C4-2B (cell line): Measurements from ENCODE around the gene SPINK1.

Experiments
- H3K27ac ChIP-seq: fragments of 450-650 bp; 2 replicates; pipeline ENCODE4 v1.5.1; 2017
- ZFX ChIP-seq: fragments of 450-650 bp; IDR thresholded peaks from 2 replicates; pipeline ENCODE4 v1.6.1; 2017
- TF ChIP-seq, protein P1 (sequence below): fragments of 450-650 bp; conservative IDR thresholded peaks from 2 replicates; pipeline ENCODE4 v1.5.1; 2017; ENCODE audit warnings: mild to moderate bottlenecking

Gene SPINK1

DNA sequence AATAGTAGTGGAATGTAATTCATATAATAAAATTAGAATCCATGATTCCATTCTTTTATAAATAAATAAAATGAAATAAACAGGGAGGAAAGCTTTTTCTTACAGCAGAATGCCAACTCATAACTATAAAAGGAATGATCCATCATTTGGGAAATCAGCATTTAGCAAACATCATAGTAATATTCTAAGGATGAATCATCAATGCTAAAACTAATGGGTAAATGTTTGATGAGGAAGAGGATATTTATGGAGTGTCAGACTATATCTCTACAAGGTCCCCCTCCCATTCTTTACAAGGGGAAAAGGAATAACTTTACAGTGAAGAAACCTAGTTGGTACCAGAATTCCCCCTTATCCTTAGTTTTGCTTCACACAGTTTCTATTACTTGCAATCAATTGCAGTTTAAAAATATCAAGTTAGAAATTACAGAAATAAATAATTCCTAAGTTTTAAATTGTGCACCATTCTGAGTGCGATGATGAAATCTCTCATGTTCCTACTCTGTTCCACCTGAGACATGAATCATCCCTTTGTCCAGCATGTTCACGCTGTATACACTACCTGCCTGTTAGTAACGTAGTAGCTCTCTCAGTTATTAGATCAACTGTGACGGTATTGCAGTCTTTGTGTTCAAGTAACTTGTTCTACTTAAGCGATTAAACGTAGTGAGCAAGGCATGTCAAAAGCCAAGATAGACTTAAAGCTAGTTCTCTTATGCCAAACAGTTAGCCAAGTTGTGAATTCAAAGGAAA is 34.7 kb downstream of the SPINK1 start:
- H3K27ac ChIP-seq: no peak overlapping the region
- TF ChIP-seq, protein P1, sequence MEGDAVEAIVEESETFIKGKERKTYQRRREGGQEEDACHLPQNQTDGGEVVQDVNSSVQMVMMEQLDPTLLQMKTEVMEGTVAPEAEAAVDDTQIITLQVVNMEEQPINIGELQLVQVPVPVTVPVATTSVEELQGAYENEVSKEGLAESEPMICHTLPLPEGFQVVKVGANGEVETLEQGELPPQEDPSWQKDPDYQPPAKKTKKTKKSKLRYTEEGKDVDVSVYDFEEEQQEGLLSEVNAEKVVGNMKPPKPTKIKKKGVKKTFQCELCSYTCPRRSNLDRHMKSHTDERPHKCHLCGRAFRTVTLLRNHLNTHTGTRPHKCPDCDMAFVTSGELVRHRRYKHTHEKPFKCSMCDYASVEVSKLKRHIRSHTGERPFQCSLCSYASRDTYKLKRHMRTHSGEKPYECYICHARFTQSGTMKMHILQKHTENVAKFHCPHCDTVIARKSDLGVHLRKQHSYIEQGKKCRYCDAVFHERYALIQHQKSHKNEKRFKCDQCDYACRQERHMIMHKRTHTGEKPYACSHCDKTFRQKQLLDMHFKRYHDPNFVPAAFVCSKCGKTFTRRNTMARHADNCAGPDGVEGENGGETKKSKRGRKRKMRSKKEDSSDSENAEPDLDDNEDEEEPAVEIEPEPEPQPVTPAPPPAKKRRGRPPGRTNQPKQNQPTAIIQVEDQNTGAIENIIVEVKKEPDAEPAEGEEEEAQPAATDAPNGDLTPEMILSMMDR: no peak
- TF ChIP-seq ZFX: no peak

GRCh38 chr5:147791181-147791580 is 40.3 kb downstream of the SPINK1 start:
- TF ChIP-seq, protein P1: no peak
- TF ChIP-seq ZFX: no peak
- no peak overlapping the region for H3K27ac ChIP-seq

DNA sequence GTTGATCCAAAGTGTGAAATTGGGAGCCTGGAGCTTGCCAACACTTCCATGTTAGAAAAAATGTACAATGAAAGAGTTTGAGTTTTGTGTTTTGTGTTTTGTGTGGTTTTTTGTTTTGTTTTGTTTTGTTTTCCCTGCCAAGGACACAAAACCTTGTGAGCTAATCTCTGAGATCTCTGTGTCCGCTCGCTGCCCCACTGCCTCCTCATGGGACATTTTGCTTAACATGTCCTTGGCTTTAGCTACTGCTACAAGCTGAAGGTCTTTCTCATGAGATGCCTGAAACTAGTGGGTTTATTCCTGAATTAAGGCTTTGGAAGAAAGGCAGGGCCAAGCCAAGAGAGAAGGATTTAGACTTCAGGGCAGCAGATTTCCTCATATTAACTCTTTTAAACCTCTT is 41.7 kb downstream of the SPINK1 start:
- TF ChIP-seq ZFX: no peak
- TF ChIP-seq, protein P1: no peak

DNA sequence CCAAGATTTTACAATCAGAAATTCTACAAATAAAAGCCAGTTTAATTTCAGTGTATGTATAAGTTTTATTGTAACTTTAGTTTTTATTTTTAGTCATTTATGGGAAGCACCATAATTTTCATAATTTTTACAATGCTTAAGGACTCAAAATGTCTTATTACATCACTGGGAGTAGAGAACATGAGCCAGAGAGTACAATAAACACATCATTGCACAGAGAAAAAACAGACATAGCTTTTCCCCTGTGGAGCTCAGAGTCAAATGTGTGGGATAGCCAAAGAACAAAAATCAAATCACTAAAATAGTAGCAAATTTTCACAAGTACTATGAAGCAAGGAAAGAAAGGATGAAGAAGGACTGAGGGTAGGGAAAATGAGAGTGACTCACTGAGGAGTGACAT is 43.4 kb downstream of the SPINK1 start:
- TF ChIP-seq, protein P1: no peak
- no peak for TF ChIP-seq ZFX
- no peak overlapping the region for H3K27ac ChIP-seq

More for the DNA sequence above, 41.7 kb downstream of the SPINK1 start:
- no peak overlapping the region for H3K27ac ChIP-seq

DNA sequence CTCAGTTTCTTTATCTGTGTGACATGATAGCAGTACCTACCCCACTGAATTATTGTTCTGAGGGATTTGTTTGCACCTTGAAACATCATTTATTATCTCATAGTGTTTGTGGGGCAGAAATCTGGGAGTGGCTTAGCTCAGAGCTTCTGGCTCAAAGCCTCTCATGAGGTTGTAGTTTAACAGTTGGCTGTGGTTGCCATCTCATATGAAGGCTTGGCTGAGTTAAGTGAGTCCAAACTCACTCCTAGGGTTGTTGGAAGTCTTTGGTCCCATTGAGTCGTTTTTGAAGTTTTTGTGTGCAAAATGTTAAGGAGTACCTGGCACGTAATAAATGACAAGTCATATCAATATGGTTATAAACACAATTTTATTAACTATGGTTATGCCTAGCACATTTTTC is 45.3 kb downstream of the SPINK1 start:
- no peak for TF ChIP-seq ZFX
- TF ChIP-seq, protein P1: no peak
- H3K27ac ChIP-seq: no peak overlapping the region

DNA sequence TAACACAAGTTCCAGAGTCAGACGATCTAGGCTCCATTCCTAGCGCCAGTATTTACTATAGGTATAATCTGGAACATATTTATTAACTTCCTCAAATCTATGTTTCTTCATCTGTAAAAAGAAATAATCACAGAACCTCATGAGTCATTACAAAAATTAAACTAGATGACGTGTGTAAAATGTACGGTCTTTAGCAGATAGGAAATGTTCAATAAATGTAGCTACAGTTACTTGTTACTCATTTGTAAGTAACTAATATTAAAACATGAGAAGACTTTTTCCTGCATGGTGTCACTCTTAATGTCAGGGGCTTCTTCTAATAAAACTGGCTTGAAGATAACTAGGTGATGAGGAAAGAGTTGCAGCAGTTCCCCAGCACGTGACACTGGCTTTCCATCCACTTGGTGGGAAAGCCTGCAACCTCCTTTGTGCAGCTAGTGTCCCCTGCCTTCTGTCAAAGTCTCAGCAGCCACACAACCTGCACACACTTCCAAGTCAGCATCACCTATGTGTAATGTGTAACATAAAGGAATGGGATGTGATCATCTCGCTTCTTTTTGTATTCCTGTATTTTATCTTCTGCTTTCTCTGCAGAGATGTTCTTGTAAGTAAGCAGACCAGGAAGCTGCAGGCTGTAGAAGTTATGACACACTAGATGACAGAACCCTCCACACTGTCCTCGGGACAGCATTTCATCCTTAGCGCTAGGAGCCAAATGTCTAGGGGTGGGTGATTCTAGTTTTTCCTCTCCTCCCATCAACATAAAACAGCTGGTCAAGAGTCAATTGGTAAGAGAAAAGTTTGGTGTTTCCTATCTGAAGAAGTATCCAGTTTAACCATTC is 47.1 kb downstream of the SPINK1 start:
- TF ChIP-seq ZFX: no peak
- TF ChIP-seq, protein P1: no peak

More for the DNA sequence above, 47.1 kb downstream of the SPINK1 start:
- H3K27ac ChIP-seq: no peak overlapping the region
